Sigmoid colon (tissue), 4 donors: Measurements from ENCODE around the gene SLC50A1.

Experiments
- CTCF ChIP-seq, 4 experiments: fragments of 450-650 bp in 3 of 4; fragments of 200-600 bp in 1 of 4; IDR thresholded peaks; one replicate each; pipeline ENCODE4 v1.5.1; 2016 to 2019; ENCODE audit warnings: antibody characterized with exemption in 4 of 4, mild to moderate bottlenecking in 3 of 4, moderate library complexity in 2 of 4
- EP300 ChIP-seq, 4 donors: sonication (generic); formaldehyde crosslinking; IDR thresholded peaks; one replicate each; pipeline ENCODE4 v1.6.1; 2017; ENCODE audit warnings: antibody characterized with exemption in 4 of 4
- POLR2A ChIP-seq, 2 donors: fragments of 450-650 bp; IDR thresholded peaks; one replicate each; pipeline ENCODE4 v1.6.1; 2016; ENCODE audit warnings: antibody characterized with exemption in 2 of 2, mild to moderate bottlenecking in 2 of 2, moderate library complexity in 2 of 2

DNA sequence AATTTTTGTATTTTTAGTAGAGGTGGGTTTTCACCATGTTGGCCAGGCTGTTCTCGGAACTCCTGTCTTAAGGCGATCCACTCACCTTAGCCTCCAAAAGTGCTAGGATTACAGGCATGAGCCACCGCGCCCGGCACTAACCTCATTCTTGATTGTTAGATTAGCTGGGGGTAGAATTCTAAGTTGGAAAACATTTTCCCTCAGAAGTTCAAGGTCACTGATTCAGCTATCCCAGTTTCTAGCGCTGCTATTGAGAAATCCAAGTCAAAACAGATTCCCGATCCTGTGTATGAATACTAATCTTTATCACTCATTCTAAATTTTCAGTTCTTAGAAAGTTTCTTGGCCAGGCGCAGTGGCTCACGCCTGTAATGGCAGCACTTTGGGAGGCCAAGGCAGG, 32.3 kb upstream of the SLC50A1 start:
- TF ChIP-seq CTCF (IDR thresholded peaks at IDR 0.05), result no peak
- TF ChIP-seq POLR2A (IDR thresholded peaks at IDR 0.05), result no peak
- TF ChIP-seq EP300 (IDR thresholded peaks at IDR 0.05), result no peak
